Activated B cell treated with CpG ODN at 0.5 μM for 24 hours (primary cell): Measurements from ENCODE around the gene MGAT5. TPM values are rescaled to one million over a fixed set of nuclear protein-coding genes. Genes with fewer than 3 reads are reported as not detected.

Experiments
- ATAC-seq: fragments of 200-7000 bp; cut with Tn5 transposase; one replicate; pipeline ENCODE4 v1.10.0; 2021; ENCODE audit warnings: low read depth, mild to moderate bottlenecking, moderate library complexity
- CTCF ChIA-PET: fragments of 350-600 bp; sonication (Branson Sonifier 250); formaldehyde crosslinking; loops from one replicate; lab custom pipeline; 2021; ENCODE audit warnings: antibody characterized with exemption; lab: Charles Lee
- POLR2A ChIA-PET: fragments of 350-600 bp; sonication (Branson Sonifier 250); formaldehyde crosslinking; loops from one replicate; lab custom pipeline; 2021; ENCODE audit warnings: antibody characterized with exemption; lab: Charles Lee
- DNase-seq: peaks from one replicate; pipeline ENCODE4 v3.0.0; 2022
- H3K27ac Mint-ChIP-seq: one replicate; pipeline ENCODE4 v1.8.0; 2020; ENCODE audit warnings: mixed read lengths
- H3K27me3 Mint-ChIP-seq: one replicate; pipeline ENCODE4 v1.8.0; 2021; ENCODE audit warnings: mixed read lengths
- H3K36me3 Mint-ChIP-seq: one replicate; pipeline ENCODE4 v1.8.0; 2021; ENCODE audit warnings: low read depth, mixed read lengths
- H3K4me1 Mint-ChIP-seq: one replicate; pipeline ENCODE4 v1.8.0; 2021; ENCODE audit warnings: mixed read lengths
- H3K4me3 Mint-ChIP-seq: one replicate; pipeline ENCODE4 v1.8.0; 2020; ENCODE audit warnings: mild to moderate bottlenecking, mixed read lengths
- H3K9me3 Mint-ChIP-seq: one replicate; pipeline ENCODE4 v1.8.0; 2020; ENCODE audit warnings: mixed read lengths
- intact Hi-C: fragments of 100-400 bp; cut with micrococcal nuclease; formaldehyde crosslinking; loops from one replicate; pipeline ENCODE4 v1.15.1; 2024
- total RNA-seq: library from RNA; stranded (reverse); gene quantifications from 2 replicates; pipeline ENCODE4 v1.2.3, GENCODE V29; 2022
- TF ChIP-seq, protein P1 (sequence below): fragments of 200-600 bp; IDR thresholded peaks from one replicate; pipeline ENCODE4 v1.8.0; 2022; ENCODE audit warnings: antibody characterized with exemption, mild to moderate bottlenecking

Gene MGAT5
- total RNA-seq, 1 donor from 2014 or later = 66.7 TPM

DNA sequence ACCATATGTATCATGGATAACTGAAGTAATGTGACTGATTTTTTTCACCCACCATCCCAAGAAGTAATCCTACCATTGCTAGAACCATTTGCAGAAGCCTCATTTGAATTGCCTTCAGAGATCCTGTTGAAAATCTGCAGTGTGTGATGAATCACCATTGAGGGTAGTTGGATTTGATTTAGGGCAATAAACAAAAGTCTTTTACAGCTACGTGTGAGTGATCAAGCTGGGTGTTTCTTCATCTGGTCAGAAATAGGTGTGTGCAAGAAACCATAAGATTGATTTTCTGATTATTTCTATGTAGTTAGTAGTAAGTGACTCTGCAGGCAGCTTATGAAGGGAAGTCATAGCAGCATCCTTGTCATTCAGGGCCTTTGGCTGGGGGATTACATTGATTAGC is 159.6 kb downstream of the MGAT5 start:
- CTCF ChIA-PET = interaction anchor here (1.7 to 8.3 kb wide), 7 partner anchors 15 to 528 kb away, joined by 6 to 243 read pairs (median 52); no protein-coding TSS in a partner anchor

DNA sequence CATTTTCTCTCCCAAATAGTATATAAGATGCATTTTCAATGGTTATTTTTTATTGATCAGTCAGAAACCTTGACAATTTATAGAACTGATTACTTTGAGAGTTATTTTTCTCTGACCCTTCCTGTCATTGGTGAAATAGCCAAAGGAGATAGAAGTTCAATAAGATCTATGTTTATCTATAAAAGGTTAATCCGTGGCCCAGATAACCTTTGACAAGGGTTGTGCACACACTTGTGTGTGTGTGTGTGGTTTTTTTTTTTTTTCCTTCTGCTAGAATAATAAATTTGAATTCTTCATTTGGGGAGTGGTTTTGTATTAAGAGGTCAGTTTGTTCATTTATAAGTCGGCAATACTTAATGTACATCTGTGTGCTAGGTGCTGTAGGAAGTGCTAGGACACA is 160.0 kb downstream of the MGAT5 start:
- Mint-ChIP-seq H3K27ac (no peak overlapping the region), H3K4me3 (no peak overlapping the region), H3K4me1 (peaks cover 28% of the 10 kb centered on the region), H3K27me3 (no peaks in the 10 kb centered on the region), H3K36me3 (peaks cover 59% of the 10 kb centered on the region), H3K9me3 (no peaks in the 10 kb centered on the region)
- DNase-seq = no peak
- ChIA-PET CTCF (interaction anchor here (4.1 to 8.3 kb wide), 4 partner anchors 170 to 528 kb away, joined by 52 to 243 read pairs (median 120); no protein-coding TSS in a partner anchor), POLR2A (no interaction called here)
- ATAC-seq = no peak
- intact Hi-C loops = loop anchor here (5.0 kb wide), 3 partner anchors 207 to 392 kb away; no protein-coding TSS in a partner anchor
- TF ChIP-seq, protein P1, sequence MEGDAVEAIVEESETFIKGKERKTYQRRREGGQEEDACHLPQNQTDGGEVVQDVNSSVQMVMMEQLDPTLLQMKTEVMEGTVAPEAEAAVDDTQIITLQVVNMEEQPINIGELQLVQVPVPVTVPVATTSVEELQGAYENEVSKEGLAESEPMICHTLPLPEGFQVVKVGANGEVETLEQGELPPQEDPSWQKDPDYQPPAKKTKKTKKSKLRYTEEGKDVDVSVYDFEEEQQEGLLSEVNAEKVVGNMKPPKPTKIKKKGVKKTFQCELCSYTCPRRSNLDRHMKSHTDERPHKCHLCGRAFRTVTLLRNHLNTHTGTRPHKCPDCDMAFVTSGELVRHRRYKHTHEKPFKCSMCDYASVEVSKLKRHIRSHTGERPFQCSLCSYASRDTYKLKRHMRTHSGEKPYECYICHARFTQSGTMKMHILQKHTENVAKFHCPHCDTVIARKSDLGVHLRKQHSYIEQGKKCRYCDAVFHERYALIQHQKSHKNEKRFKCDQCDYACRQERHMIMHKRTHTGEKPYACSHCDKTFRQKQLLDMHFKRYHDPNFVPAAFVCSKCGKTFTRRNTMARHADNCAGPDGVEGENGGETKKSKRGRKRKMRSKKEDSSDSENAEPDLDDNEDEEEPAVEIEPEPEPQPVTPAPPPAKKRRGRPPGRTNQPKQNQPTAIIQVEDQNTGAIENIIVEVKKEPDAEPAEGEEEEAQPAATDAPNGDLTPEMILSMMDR = no peak

More for the DNA sequence above, 159.6 kb downstream of the MGAT5 start:
- TF ChIP-seq, protein P1 = no peak
- Mint-ChIP-seq H3K4me3 (no peak overlapping the region), H3K36me3 (peaks cover 58% of the 10 kb centered on the region), H3K27ac (no peak overlapping the region), H3K4me1 (peaks cover 32% of the 10 kb centered on the region), H3K27me3 (no peaks in the 10 kb centered on the region), H3K9me3 (no peaks in the 10 kb centered on the region)
- POLR2A ChIA-PET = no interaction called here
- intact Hi-C loops = loop anchor here (5.0 kb wide), 3 partner anchors 206 to 391 kb away; no protein-coding TSS in a partner anchor
- ATAC-seq (no peak), DNase-seq (no peak)

DNA sequence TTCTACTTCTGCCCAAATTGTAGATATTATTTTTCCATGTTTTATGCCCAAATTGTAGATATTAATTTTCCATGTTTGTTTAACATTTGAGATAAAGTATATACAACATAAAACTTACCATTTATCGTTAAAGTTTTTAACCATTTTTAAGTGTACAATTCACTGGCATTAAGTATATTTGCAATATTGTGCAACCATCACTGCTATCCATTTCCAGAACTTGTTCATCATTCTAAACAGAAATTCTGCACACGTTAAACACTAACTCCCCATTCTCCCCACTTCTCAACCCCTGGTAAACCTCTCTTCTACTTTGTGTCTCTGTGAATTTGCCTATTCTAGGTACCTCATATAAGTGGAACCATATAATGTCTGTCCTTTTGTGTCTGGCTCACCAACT is 162.1 kb downstream of the MGAT5 start:
- DNase-seq (no peak), ATAC-seq (no peak)
- ChIA-PET CTCF (interaction anchor here (6.3 to 8.3 kb wide), 2 partner anchors 296 to 530 kb away, joined by 157 to 243 read pairs; no protein-coding TSS in a partner anchor), POLR2A (interaction anchor here (0.5 kb wide), 1 partner anchor 503 kb away, joined by 3 read pairs; the partner anchor contains the start of gene CCNT2)
- H3K4me3 Mint-ChIP-seq = no peak overlapping the region
- peaks cover 67% of the 10 kb centered on the region for H3K36me3 Mint-ChIP-seq
- H3K27me3 Mint-ChIP-seq = no peaks in the 10 kb centered on the region
- H3K9me3 Mint-ChIP-seq = no peaks in the 10 kb centered on the region
- intact Hi-C loops = no loop called here
- TF ChIP-seq, protein P1 = no peak
- H3K27ac Mint-ChIP-seq = no peak overlapping the region
- peaks cover 14% of the 10 kb centered on the region for H3K4me1 Mint-ChIP-seq

- no peak overlapping the region for H3K4me3 Mint-ChIP-seq
- CTCF ChIA-PET = interaction anchor here (8.3 kb wide), 1 partner anchor 297 kb away, joined by 243 read pairs; no protein-coding TSS in a partner anchor
- H3K27me3 Mint-ChIP-seq = no peaks in the 10 kb centered on the region
- H3K9me3 Mint-ChIP-seq = no peaks in the 10 kb centered on the region
- ATAC-seq (no peak), DNase-seq (no peak)
- POLR2A ChIA-PET = interaction anchor here (0.5 kb wide), 1 partner anchor 502 kb away, joined by 3 read pairs; the partner anchor contains the start of gene CCNT2
- no peak overlapping the region for H3K27ac Mint-ChIP-seq
- peaks cover 70% of the 10 kb centered on the region for H3K36me3 Mint-ChIP-seq
- H3K4me1 Mint-ChIP-seq = peaks cover 8% of the 10 kb centered on the region
- TF ChIP-seq, protein P1 = no peak
- intact Hi-C loops = no loop called here
Measured at GRCh38 chr2:134416637-134417036, 162.8 kb downstream of the MGAT5 start.

GRCh38 chr2:134417968-134418582 is 164.2 kb downstream of the MGAT5 start:
- Mint-ChIP-seq H3K36me3 (peaks cover 78% of the 10 kb centered on the region), H3K27ac (no peak overlapping the region), H3K27me3 (no peaks in the 10 kb centered on the region), H3K4me1 (no peaks in the 10 kb centered on the region), H3K4me3 (no peak overlapping the region), H3K9me3 (no peaks in the 10 kb centered on the region)
- DNase-seq (no peak), ATAC-seq (no peak)
- intact Hi-C loops = no loop called here
- TF ChIP-seq, protein P1 = no peak
- ChIA-PET CTCF (interaction anchor here (0.7 to 8.3 kb wide), 6 partner anchors 16 to 534 kb away, joined by 3 to 243 read pairs (median 3); no protein-coding TSS in a partner anchor), POLR2A (no interaction called here)
